PC-9 (cell line): ENCODE measurements around the gene ADH7.

ENCODE experiments used
- EZH2 ChIP-seq: fragments of 200-600 bp; sonication (generic); IDR thresholded peaks from 2 replicates; pipeline ENCODE4 v1.8.0; 2017; ENCODE audit warnings: antibody characterized with exemption, low read depth
- TF ChIP-seq, protein P1 (sequence below): fragments of 200-600 bp; sonication (generic); conservative IDR thresholded peaks from 2 replicates; pipeline ENCODE4 v1.6.1; 2017; ENCODE audit warnings: mixed run types, antibody characterized with exemption, mild to moderate bottlenecking, moderate library complexity

DNA sequence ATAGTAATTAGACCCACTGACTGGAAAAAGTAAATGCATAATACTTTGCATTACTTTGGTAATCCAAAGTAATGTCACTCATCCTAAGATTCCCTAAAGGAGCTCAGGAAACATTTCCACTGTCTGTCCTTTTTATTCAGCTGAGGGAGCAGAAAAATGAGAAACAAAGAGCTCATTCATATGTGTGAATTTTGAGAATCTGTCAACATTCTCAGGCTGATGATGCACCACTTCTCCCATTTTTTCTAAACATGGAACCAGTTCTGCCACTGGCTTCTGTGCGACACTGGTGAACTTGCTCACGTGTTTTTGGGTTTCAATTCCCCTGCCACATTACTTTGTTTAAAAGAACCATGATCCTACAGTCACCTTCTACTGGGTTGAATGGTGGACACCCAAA, 28.4 kb upstream of the ADH7 start:
- TF ChIP-seq, protein P1, sequence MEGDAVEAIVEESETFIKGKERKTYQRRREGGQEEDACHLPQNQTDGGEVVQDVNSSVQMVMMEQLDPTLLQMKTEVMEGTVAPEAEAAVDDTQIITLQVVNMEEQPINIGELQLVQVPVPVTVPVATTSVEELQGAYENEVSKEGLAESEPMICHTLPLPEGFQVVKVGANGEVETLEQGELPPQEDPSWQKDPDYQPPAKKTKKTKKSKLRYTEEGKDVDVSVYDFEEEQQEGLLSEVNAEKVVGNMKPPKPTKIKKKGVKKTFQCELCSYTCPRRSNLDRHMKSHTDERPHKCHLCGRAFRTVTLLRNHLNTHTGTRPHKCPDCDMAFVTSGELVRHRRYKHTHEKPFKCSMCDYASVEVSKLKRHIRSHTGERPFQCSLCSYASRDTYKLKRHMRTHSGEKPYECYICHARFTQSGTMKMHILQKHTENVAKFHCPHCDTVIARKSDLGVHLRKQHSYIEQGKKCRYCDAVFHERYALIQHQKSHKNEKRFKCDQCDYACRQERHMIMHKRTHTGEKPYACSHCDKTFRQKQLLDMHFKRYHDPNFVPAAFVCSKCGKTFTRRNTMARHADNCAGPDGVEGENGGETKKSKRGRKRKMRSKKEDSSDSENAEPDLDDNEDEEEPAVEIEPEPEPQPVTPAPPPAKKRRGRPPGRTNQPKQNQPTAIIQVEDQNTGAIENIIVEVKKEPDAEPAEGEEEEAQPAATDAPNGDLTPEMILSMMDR: no peak
- no peak for TF ChIP-seq EZH2
